Kidney (tissue), 14 donors: ENCODE measurements around the gene ABLIM3. TPM values are rescaled to one million over a fixed set of nuclear protein-coding genes. Genes with fewer than 3 reads are reported as not detected.

Source experiments
- DNase-seq, 5 donors: peaks; one replicate each; pipeline ENCODE4 v3.0.0-alpha.2; 2013 to 2020
- FAIRE-seq: peaks from 2 replicates; lab custom pipeline; 2012; peaks lifted over from hg19 to GRCh38; lab: Jason Lieb, UNC
- H3K27ac ChIP-seq, 2 donors: one replicate each; pipeline ENCODE4 v1.7.0; 2013; ENCODE audit warnings: low read depth in 2 of 2, low read length in 2 of 2, inconsistent platforms in 1 of 2
- H3K27me3 ChIP-seq: one replicate; pipeline ENCODE4 v1.7.1; 2013; ENCODE audit warnings: low read length, inconsistent platforms; ENCODE audit not compliant: control insufficient read depth, insufficient read depth
- H3K36me3 ChIP-seq, 3 donors: one replicate each; pipeline versions ENCODE4 v1.7.0 to v1.7.1; 2013; ENCODE audit warnings: low read length in 3 of 3, control low read depth in 1 of 3, inconsistent platforms in 1 of 3; ENCODE audit not compliant: insufficient read depth in 3 of 3, control insufficient read depth in 2 of 3
- H3K4me1 ChIP-seq, 3 donors: one replicate each; pipeline versions ENCODE4 v1.7.0 to v1.7.1; 2013; ENCODE audit warnings: low read length in 3 of 3, inconsistent platforms in 1 of 3, low read depth in 1 of 3; ENCODE audit not compliant: control insufficient read depth in 2 of 3, insufficient read depth in 2 of 3
- H3K4me3 ChIP-seq, 3 donors: one replicate each; pipeline versions ENCODE4 v1.7.0 to v1.8.1; 2013; ENCODE audit warnings: low read length in 3 of 3, control low read depth in 1 of 3, inconsistent platforms in 1 of 3
- H3K9ac ChIP-seq, 3 donors: one replicate each; pipeline versions ENCODE4 v1.7.0 to v1.7.1; 2013; ENCODE audit warnings: low read length in 3 of 3, control low read depth in 1 of 3, inconsistent platforms in 1 of 3
- H3K9me3 ChIP-seq, 3 donors: one replicate each; pipeline versions ENCODE4 v1.7.0 to v1.7.1; 2013; ENCODE audit warnings: low read length in 3 of 3, control low read depth in 1 of 3, inconsistent platforms in 1 of 3; ENCODE audit not compliant: control insufficient read depth in 2 of 3, insufficient read depth in 1 of 3
- CTCF ChIP-seq: IDR thresholded peaks from 3 replicates; pipeline ENCODE4 v1.5.1; 2012; ENCODE audit warnings: mild to moderate bottlenecking, moderate library complexity, borderline replicate concordance; ENCODE audit not compliant: insufficient read depth; ENCODE audit errors: extremely low read depth
- intact Hi-C: fragments of 100-400 bp; cut with DNase I; formaldehyde crosslinking; loops from one replicate; pipeline ENCODE4 v1.11.1; 2022
- polyA plus RNA-seq: library from polyadenylated mRNA; stranded (reverse); fragments of 350-450 nt; fragmentation: Illumina TruSeq; extraction: RNeasy Lipid Tissue Mini Kit (QIAGEN cat#74804); gene quantifications from one replicate; pipeline ENCODE4 v1.2.3, GENCODE V29; 2014; ENCODE audit warnings: low read depth, low replicate concordance; ENCODE audit not compliant: insufficient read depth
- total RNA-seq: library from RNA; stranded (reverse); fragmentation: NEBNext Ultra II Directional; extraction: Animal tissue kit (Norgen Biotek cat#: 25700); gene quantifications from one replicate; pipeline ENCODE4 v1.2.1, GENCODE V29; 2021
- donor health status: control.
- donor health status: control.
- donor health status: control.
- donor health status: control.
- donor health status: control.
- donor health status: DM: yes; HTN: yes; CAD: no.
- donor health status: Normal renal cell carcinoma (clear cell type).

ABLIM3 gene
- total and polyA plus RNA-seq, 2 donors from 2014 or later, result 20.1 to 21.7 TPM

GRCh38 chr5:149113669-149114068, 27.6 kb upstream of the ABLIM3 start:
- intact Hi-C loops, result no loop called here
- no peak for TF ChIP-seq CTCF
- no peaks in the 10 kb centered on the region for H3K36me3 ChIP-seq
- no peak overlapping the region for H3K27ac ChIP-seq
- no peak overlapping the region for H3K9ac ChIP-seq
- no peaks in the 10 kb centered on the region for H3K27me3 ChIP-seq
- no peak for FAIRE-seq
- no peak overlapping the region for H3K4me3 ChIP-seq
- H3K4me1 ChIP-seq, result no peaks in the 10 kb centered on the region
- no peaks in the 10 kb centered on the region for H3K9me3 ChIP-seq
- no peak for DNase-seq

DNA sequence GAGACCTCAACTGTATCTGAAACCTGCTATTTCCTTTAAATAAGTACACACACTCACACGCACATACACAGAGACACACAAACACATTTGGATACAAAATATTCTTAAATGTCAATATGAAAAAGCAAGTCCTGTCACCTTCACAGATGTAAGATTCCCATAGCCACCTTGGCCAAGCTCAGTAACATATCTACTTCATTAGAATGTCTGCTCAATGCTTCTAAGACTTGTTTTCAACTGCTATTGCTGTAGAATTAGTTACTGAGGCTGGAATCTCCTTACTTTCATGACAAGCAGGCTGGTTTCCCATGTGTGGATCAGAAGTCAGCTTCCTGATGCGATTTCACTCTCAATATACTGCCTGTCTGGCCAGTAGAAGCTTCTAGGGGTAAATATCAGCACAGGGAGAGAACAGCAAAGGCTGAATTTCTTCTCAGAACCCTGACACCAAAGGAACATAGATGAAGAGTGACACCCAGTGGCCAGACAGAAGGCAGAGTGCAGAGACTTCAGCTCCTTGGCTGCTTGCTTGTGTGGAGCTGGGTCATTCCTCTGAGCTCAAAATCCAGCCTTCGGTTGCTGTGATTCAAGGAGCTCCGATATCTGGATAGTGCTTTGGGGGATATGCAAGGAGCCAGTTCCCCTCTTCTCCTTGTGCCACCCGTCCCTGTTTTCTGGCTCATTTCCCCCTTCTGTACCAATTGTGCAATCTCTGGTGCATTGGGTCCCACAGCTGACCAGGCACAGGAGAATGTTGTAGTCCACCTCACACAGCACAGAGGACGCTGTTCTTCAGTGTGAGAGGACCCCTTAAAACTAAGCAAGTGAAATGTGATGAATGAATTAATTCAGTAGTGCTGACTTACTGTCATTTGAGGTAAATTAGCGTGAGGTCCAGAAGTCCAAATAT, 26.6 kb upstream of the ABLIM3 start:
- Histone ChIP-seq H3K9ac (no peak overlapping the region), H3K9me3 (no peaks in the 10 kb centered on the region), H3K27ac (no peak overlapping the region), H3K4me3 (no peak overlapping the region), H3K27me3 (no peaks in the 10 kb centered on the region), H3K36me3 (no peaks in the 10 kb centered on the region), H3K4me1 (no peaks in the 10 kb centered on the region)
- intact Hi-C loops, result no loop called here
- DNase-seq (peak in 4 of 5 donors; percentile 57 to 86 (median 76)), FAIRE-seq (peak; percentile 44)
- TF ChIP-seq CTCF, result peak; percentile 87

GRCh38 chr5:149117970-149118369, 23.3 kb upstream of the ABLIM3 start:
- Histone ChIP-seq H3K36me3 (no peaks in the 10 kb centered on the region), H3K4me1 (no peaks in the 10 kb centered on the region), H3K27ac (no peak overlapping the region), H3K9ac (no peak overlapping the region), H3K4me3 (no peak overlapping the region), H3K9me3 (no peaks in the 10 kb centered on the region), H3K27me3 (no peaks in the 10 kb centered on the region)
- intact Hi-C loops, result no loop called here
- no peak for TF ChIP-seq CTCF
- no peak for DNase-seq
- no peak for FAIRE-seq
